ENCODE measurements around the gene OR2AT4.
"Not testable (repeated sequence)": the region's sequence is repeated elsewhere in the genome, so short reads cannot be mapped to it uniquely, and the experiment has no call there.

The OR2AT4 gene

DNA sequence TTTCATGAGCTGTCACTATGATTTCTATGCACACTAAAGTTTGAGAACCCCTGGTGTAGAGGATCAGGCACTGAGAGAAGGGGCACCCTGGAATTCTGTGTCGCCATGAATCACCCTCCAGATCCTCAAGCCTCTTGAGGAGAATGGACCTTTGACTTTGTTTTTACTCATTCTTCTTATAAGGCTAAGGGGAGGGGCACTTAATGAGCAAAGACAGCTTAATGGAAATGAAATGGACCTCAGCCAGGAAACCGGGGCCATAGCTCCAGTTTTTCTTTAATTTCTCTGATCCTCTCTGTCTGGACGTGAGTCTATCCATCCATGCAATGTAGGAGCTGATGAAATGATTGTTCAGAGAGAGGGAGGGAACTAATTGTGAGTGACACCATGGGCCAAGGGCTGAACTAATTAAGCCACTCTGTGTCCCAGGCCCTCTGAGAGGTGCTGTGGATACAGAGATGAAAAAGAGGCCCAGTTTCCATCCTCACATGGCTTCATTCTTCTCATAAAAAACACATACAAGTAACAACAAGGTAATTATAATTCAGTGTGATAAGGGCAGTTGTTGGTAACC lies 32.8 kb downstream of the OR2AT4 start:
- DNase-seq, result no peak

DNA sequence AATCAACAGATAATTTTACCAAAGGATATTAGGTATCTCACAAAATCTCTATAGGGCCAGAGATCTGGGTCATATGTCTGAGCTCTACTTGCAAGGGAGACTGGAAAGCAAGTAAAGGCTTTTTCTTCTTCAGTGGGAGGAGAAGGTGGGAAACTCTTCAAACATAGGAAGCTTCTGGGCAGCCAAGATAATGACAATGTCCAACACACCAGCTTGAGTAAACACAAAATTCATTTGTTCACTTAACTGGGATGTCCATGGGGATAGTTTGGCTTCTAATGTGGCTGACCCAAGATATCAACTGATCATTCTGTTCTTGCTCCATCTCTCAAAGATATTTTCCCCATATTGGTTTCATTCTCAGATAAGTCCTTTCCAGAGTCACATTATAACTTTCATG lies 37.4 kb downstream of the OR2AT4 start:
- no peak for DNase-seq

DNA sequence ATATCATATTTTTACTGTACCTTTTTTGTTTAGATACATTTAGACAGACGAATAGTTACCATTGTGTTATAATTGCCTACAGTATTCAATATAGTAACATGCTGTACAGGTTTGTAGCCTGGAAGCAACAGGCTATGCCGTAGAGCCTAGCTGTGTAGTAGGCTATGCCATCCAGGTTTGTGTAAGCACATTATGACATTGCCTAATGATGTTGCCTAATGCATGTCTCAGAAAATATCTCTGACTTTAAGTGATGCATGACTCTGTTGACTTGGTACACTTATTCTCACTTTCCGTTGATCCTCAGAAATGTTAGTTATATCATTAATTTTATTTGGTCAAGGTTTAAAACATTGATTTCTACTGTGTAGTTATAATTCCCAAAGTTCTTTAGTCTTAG lies 39.9 kb downstream of the OR2AT4 start:
- no peak for DNase-seq

DNA sequence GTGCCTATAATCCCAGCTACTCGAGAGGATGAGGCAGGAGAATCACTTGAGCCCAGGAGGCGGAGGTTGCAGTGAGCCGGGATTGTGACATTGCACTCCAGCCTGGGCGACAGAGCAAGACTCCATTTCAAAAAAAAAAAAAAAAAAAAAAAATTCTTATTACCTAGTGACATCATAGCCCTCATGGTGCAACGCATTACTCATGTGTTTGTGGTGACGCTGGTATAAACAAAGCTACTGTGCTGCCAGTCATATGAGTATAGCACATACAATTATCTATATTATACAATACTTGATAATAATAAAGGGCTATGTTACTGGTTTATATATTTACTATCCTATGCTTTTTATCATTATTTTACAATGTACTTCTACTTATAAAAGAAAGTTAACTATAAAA lies 41.2 kb downstream of the OR2AT4 start:
- peak; percentile 55 for DNase-seq

DNA sequence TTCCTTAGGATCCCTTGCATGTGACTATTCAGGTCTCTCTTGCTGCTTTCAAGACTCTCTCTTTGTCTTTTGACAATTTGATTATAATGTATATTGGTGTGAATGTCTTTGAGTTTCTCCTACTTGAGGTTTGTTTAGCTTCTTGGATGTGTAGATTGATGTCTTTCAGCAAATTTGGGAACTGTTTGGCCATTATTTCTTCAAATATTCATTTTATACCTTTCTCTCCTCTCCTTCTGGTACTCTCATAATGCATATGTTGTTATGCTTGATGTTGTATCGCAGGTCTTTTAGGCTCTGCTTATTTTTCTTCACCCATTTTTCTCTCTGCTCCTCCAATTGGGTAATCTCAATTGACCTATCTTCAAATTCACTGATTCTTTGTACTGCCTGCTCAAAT lies 44.2 kb downstream of the OR2AT4 start:
- DNase-seq, result no peak

DNA sequence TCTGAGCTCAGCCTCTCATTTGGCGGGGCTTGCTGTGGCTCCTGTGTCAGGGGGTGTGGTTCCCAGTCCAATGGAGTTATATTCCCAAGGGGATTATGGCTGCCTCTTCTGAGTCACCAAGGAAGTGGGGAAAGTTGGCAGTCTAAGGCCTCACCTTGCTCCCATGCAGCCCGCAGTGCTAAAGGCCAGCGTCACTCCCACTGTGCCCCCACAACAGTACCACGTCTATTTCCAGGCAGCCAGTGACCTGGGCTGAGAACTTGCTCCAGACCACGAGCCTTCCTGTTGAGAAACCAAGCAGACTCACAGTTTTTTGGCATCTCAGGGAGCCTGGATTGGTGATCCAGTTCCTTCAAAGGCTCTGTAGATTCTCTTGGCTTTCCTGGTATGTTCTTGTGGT lies 45.6 kb downstream of the OR2AT4 start:
- DNase-seq, result no peak

DNA sequence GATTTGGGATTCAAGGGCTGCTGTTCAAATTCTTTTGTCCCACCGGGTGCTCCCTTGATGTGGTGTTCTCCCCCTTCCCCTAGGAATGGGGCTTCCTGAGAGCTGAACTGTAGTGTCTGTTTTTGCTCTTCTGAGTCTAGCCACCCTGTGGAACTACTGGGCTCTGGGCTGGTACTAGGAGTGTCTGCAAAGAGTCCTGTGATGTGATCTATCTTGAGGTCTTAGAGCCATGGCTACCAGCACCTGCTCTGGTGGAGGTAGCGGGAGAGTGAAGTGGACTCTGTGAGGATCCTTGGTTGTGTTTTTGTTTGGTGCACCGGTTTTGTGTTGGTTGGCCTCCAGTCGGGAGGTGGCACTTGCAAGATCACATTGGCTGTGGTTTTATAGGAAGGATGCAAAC lies 46.2 kb downstream of the OR2AT4 start:
- no peak for DNase-seq

DNA sequence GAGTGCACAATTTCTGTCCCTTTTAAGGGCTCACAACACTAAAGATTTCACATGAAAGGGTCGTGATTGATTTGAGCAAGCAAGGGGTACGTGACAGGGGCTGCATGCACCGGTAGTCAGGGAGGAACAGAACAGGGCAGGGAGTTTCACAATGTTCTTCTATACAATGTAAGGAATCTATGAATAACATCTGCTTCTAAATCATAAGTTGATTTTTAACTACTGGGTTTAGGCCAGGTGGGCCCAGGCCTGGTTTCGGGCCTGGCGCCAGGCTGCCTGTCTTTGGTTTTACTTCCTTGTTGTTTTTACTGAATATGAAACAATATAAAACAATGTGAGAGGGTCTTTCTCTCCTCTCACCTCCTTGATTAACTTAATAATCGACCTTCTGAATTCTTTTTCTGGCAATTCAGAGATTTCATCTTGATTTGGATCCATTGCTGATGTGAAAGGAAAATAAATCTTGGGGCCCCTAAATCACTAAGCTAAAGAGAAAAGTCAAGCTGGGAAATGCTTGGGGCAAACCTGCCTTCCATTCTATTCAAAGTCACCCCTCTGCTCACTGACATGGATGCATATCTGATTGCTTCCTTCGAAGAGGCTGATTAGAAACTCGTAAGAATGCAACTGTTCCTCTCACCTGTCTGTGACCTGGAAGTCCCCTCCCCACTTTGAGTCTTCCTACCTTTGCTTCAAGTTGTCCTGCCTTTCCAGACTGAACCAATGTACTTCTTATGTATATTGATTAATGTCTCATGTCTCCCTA lies 47.0 kb downstream of the OR2AT4 start:
- DNase-seq, result not testable (repeated sequence)

DNA sequence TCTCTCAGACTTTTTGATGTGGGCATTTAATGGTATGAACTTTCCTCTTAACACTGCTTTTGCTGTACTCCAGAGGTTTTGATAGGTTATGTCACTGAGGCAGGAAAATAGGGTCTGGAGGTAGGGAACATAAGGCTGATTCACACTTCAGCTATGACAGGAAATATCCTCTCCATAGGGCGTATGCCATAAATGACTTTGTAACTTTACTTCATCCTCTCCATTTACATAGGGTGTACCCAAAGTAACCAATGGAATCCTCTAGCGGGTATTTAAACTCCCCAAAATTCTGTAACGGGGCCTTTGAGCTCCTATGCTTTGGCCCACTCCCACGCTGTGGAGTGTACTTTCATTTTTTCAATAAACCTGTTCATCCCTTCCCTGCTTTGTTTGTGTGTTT lies 49.5 kb downstream of the OR2AT4 start:
- no peak for DNase-seq

DNA sequence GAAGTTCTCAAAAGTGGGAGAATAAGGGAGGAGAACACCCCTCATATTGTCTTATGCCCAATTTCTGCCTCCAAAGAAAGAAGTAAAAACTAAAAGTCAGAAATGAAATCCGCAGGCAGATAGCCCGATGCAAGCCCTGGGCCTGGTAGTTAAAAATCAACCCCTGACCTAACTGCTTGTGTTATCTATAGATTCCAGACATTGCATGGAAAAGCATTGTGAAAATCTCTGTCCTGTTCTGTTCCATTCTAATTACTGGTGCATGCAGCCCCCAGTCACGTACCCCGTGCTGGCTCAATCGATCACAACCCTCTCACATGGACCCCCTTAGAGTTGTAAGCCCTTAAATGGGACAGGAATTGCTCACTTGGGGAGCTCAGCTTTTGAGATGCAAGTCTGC lies 50.0 kb downstream of the OR2AT4 start:
- not testable (repeated sequence) for DNase-seq

DNA sequence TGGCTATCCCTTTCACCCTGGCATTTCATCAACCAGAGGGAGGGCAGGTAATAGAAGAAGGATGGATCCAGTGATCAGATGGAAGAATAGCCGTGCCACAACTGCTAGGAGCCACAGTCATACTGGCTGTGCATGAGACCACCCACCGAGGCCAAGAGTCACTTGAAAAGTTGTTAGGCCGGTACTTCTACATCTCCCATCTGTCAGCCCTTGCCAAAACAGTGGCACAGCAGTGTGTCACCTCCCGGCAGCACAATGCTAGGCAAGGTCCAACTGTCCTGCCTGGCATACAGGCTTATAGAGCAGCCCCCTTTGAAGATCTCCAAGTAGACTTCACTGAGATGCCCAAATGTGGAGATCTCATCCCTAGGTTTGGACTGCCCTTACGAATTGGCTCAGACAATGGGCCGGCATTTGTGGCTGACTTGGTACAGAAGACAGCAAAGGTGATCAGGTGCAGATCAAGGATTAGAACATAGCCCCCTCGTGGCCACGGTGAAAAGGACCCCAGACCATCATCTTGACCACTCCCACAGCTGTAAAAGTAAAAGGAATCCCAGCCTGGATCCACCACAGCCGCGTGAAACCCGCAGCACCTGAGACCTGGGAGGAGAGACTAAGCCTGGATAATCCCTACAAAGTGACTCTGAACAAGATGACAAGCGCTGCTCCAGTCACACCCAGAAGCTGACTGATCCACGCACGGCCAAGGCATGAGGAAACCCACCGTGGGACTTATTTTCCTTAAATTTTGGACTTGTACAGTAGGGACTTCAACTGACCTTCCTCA lies 52.1 kb downstream of the OR2AT4 start:
- DNase-seq, result not testable (repeated sequence)

DNA sequence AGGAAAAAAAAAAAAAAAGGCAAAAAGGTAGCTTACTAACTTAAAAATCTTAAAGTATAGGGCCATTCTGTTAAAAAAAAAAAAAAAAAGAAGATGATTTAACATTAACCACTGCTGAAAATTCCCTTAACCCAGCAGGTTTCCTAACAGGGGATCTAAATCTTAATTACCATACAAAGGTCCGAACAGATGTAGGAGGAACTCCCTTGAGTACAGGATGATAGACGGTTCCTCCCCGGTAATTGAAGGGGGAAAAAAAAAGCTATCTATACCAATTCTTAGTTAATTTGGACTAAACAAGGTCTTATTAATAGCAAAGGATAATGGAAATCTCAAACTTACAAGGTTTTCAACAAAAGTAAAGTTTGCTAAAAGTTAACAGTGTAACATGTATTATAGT lies 54.9 kb downstream of the OR2AT4 start:
- not testable (repeated sequence) for DNase-seq

DNA sequence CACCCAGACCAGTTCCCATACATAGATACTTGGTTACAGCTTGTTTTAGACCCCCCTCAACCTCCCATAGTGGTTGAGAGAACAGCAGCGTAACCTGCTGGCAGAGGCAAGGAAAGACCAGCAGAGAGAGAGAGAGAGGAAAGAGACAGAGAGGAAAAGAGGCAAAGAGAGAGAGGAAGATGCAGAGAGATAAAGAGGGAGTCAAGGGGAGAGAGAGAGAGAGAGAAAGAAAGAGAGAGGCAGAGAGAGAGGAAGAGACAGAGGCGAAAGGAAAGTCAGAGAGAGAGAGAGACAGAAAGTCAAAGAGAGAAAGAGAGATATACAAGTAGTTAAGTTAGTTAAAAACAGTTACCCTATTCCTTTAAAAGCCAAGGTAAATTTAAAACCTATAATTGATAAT lies 55.4 kb downstream of the OR2AT4 start:
- no peak for DNase-seq

DNA sequence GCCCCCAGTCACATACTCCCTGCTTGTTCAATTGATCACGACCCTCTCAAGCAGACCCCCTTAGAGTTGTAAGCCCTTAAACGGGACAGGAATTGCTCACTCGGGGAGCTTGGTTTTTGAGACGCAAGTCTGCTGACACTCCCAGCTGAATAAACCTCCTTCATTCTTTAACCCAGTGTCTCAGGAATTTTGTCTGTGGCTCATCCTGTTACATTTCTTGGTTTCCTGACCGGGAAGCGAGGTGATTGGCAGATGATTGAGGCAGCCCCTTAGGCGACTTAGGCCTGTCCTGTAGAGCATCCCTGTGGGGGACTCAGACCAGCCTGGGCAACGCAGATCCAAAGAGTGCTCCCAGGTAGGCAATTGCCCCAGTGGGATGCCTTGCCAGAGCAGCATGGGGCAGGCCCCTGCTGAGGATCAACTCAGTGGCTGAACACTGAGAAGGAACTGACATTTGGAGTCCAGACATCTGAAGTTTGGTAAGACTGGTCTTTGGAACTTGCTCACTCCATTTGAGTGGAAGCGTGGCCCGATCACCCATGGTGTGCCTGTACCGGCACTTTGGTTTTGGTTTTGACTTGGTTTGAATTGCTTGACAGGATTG lies 56.4 kb downstream of the OR2AT4 start:
- DNase-seq, result no peak

DNA sequence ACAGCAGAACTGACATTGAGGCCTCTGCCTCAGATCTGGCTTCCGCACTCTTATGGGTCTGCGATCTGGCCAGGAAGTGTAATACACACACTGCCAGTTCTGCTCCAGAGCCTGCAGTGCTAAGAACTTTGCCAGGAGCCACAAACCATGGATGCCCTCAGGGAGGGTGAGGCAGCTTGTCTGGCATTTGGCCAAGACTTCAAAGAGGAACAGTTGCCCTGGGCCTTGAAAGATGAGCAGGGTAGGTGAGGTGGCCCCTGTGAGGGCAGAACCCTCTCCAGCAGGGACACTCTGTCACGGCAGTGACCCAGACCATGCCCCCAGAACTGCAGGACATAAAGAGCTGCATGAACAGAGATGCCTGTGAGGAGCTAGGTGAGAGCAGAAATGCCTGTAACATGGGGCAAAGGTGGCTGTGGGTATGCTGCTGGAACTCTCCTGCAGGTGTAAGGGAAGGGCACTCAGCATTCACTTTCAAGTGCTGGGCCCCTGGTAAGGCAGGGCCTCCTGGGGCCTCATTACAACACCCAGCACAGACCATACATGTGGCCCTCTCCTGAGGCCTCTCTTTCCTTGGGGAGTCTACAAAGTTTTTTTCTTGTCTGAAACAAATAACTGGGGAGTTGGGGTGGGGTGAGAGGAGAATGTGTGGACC lies 60.6 kb downstream of the OR2AT4 start:
- DNase-seq, result peak; percentile 83

DNA sequence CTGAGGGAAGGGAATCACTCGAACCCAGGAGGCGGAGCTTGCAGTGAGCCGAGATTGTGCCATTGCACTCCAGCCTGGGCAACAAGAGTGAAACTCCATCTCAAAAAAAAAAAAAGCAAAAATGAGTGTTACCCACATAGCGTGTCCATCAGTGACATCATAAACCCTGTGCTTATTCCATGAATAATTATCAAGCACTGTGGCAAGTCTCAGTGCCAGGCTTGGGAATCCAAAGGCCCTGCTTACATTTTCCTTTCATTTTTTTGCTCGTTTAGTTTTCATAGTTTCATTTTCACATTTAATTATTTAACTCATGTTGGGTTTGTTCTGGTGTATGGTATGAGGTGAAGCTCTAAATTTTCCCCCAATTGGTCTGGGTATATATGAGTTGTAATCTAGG lies 61.4 kb downstream of the OR2AT4 start:
- DNase-seq, result no peak

DNA sequence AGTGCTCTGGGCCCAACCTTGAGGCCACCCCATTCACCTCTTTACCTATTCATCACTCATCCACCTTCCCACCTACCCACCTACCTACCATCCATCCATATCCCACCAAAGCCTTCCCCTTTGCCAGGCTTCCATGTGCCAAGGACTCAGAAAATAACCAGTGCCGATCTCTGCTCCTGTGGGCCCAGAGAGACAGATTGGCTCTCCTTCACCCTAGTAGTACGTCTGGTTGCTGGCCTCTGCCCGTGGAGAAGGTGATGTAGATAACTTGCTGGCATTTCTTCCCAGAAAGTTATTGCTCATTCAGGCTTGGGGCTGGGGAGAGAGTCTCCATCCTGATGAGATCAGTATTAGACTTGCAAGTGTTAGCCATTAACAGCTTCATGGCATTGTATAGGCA lies 62.8 kb downstream of the OR2AT4 start:
- DNase-seq, result no peak

DNA sequence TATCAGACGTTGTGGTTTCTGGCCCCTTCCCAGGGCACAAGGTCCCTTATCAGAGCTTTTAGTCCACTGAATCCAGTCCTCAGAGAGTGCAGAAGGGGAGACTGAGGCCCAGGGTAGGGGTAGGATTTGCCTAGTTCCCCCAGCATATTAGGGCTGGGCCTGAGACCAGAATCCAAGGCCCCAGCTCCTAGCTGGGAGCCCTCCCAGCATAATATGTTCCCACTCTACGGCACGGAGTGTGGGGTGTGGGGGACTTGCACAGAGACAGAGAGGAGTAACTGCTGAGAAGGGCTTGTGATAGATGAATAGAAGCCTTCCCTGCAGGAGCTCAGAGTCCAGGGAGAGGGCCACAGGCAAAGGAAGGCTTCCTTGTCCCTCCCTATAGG lies 64.1 kb downstream of the OR2AT4 start:
- DNase-seq, result no peak

DNA sequence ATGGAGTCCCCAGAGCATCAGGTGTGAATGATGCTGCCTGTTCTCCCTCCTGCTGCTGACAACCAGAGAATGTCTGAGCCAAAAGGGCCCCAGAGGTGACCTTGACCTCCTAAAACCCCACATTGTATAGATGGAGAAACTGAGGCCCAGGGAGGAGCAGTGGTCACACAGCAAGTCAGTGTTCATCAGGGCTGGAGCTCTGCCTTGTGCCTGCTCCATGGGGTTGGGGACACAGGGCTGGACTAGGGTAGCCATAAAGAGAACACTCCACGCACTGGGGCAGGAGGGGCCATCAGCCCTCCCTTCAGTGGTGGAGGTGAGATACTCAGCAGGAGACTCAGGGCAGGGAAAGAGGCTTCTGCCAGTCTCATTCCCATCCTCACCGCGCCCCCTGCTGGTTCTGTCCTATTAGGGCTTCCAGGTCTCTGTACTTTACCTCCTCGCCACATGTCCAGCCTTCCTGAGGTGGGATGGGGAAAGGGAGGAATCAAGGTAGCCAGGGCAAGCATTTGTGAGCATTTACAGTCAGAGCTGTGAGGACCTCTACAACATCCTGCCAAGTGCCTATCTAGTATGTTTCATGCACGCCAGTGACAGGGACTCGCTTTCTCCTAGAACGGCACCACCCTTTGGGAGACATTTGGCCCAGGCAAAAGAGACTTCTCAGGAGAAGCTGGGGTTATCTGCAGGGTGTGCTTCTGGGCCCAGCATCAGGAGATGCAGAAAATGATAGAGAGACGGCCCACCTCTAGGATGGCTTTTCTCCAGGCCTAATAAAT lies 64.7 kb downstream of the OR2AT4 start:
- peak; percentile 97 for DNase-seq

All from DMS53 (cell line).